ENCODE results near the gene EHD2.

DNA sequence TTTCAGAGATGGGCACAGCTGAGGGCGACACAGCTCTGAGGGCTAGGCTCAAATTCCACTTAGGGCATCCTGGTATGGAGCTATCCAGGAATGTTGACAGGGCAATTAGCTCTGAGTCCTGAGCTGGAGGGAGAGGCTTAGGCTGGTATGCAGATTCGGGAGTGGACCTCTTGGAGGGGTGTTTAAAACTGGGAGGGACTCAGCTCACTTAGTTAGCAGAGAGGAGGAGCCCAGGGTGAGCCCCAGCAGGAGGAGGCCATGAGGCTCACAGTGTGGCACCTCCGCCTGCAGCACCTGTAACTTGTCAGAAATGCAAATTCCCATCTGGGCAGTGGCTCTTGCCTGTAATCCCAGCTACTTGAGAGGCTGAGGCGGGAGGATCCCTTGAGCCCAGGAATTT lies 21.9 kb downstream of the EHD2 start:
- TF ChIP-seq CTCF (optimal IDR thresholded peaks at IDR 0.05 in 1 of 3, IDR thresholded peaks at IDR 0.05 in 1 of 3, conservative IDR thresholded peaks at IDR 0.05 in 1 of 3; ENCODE audit: extremely low read depth in 1 of 3, insufficient read depth in 2 of 3, low read length in 3 of 3): no peak
- TF ChIP-seq EZH2 (IDR thresholded peaks at IDR 0.05; ENCODE audit: low read length): no peak
